OCI-LY1 (cell line): Measurements from ENCODE around the gene NXPH4.

Experiments
- H2AFZ ChIP-seq: fragments of 200-600 bp; sonication (generic), shearing (Covaris generic); 2 replicates; pipeline ENCODE4 v1.6.0; 2014; ENCODE audit warnings: antibody characterized with exemption, mild to moderate bottlenecking, low read length
- H3F3A ChIP-seq: fragments of 200-600 bp; sonication (generic), shearing (Covaris generic); 2 replicates; pipeline ENCODE4 v1.6.0; 2014; ENCODE audit warnings: mild to moderate bottlenecking, antibody characterized with exemption, low read length, moderate library complexity; ENCODE audit not compliant: insufficient read depth
- H3K27ac ChIP-seq: fragments of 200-600 bp; sonication (generic); 2 replicates; pipeline ENCODE4 v1.5.1; 2014; ENCODE audit warnings: low read length, mixed run types, mild to moderate bottlenecking, low read depth; ENCODE audit not compliant: poor library complexity, severe bottlenecking
- H3K27me3 ChIP-seq: fragments of 200-600 bp; sonication (generic); 2 replicates; pipeline ENCODE4 v1.6.0; 2014; ENCODE audit warnings: antibody characterized with exemption, mild to moderate bottlenecking, low read length, moderate library complexity; ENCODE audit not compliant: insufficient read depth
- H3K36me3 ChIP-seq: fragments of 200-600 bp; sonication (generic); 2 replicates; pipeline ENCODE4 v1.6.1; 2014; ENCODE audit warnings: mild to moderate bottlenecking, antibody characterized with exemption, low read length, moderate library complexity, mixed read lengths; ENCODE audit not compliant: insufficient read depth
- H3K4me1 ChIP-seq: fragments of 200-600 bp; sonication (generic); 2 replicates; pipeline ENCODE4 v1.5.1; 2014; ENCODE audit warnings: mild to moderate bottlenecking, low read length, moderate library complexity; ENCODE audit not compliant: insufficient read depth, severe bottlenecking
- H3K4me2 ChIP-seq: fragments of 200-600 bp; sonication (generic), shearing (Covaris generic); 2 replicates; pipeline ENCODE4 v1.6.1; 2014; ENCODE audit warnings: low read length
- H3K4me3 ChIP-seq: fragments of 200-600 bp; sonication (generic); 2 replicates; pipeline ENCODE4 v1.5.1; 2014; ENCODE audit warnings: low read length, low read depth, mild to moderate bottlenecking, mixed read lengths; ENCODE audit not compliant: poor library complexity, severe bottlenecking
- H3K79me2 ChIP-seq: fragments of 200-600 bp; shearing (Covaris generic); 2 replicates; pipeline ENCODE4 v1.6.1; 2016; ENCODE audit warnings: mixed run types, low read length, mixed read lengths; ENCODE audit not compliant: insufficient read depth
- H3K9ac ChIP-seq: fragments of 200-600 bp; sonication (generic), shearing (Covaris generic); 2 replicates; pipeline ENCODE4 v1.6.1; 2014; ENCODE audit warnings: mild to moderate bottlenecking, low read length, mixed read lengths
- H3K9me2 ChIP-seq: fragments of 200-600 bp; sonication (generic), shearing (Covaris generic); 2 replicates; pipeline ENCODE4 v1.6.1; 2014; ENCODE audit warnings: low read depth, mild to moderate bottlenecking, low read length, mixed read lengths
- H3K9me3 ChIP-seq: fragments of 200-600 bp; shearing (Covaris generic); 2 replicates; pipeline ENCODE4 v1.6.1; 2014; ENCODE audit warnings: low read length, mixed read lengths
- H4K20me1 ChIP-seq: fragments of 200-600 bp; sonication (generic), shearing (Covaris generic); 2 replicates; pipeline ENCODE4 v1.6.0; 2016; ENCODE audit warnings: mild to moderate bottlenecking, low read length; ENCODE audit not compliant: insufficient read depth
- EZH2 ChIP-seq: fragments of 200-600 bp; sonication (generic), shearing (Covaris generic); IDR thresholded peaks from 2 replicates; pipeline ENCODE4 v1.8.0; 2017; ENCODE audit warnings: borderline replicate concordance, mixed run types, mild to moderate bottlenecking, antibody characterized with exemption, low read length, moderate library complexity, mixed read lengths
- TF ChIP-seq, protein P1 (sequence below): fragments of 200-600 bp; sonication (generic), shearing (Covaris generic); IDR thresholded peaks from 2 replicates; pipeline ENCODE4 v1.5.1; 2017; ENCODE audit warnings: mild to moderate bottlenecking, antibody characterized with exemption, low read length, moderate library complexity, mixed read lengths

Gene NXPH4

GRCh38 chr12:57258977-57259970 lies 42.7 kb downstream of the NXPH4 start:
- Histone ChIP-seq H3K79me2 (no peaks in the 10 kb centered on the region), H3K9me3 (no peaks in the 10 kb centered on the region), H3F3A (no peaks in the 10 kb centered on the region), H3K4me3 (no peak overlapping the region), H3K4me1 (peaks cover 4% of the 10 kb centered on the region), H2AFZ (no peak overlapping the region), H3K4me2 (no peak overlapping the region), H3K36me3 (peaks cover 49% of the 10 kb centered on the region), H3K27me3 (no peaks in the 10 kb centered on the region), H3K27ac (no peak overlapping the region), H3K9me2 (no peaks in the 10 kb centered on the region), H3K9ac (no peak overlapping the region), H4K20me1 (no peaks in the 10 kb centered on the region)
- TF ChIP-seq, protein P1, sequence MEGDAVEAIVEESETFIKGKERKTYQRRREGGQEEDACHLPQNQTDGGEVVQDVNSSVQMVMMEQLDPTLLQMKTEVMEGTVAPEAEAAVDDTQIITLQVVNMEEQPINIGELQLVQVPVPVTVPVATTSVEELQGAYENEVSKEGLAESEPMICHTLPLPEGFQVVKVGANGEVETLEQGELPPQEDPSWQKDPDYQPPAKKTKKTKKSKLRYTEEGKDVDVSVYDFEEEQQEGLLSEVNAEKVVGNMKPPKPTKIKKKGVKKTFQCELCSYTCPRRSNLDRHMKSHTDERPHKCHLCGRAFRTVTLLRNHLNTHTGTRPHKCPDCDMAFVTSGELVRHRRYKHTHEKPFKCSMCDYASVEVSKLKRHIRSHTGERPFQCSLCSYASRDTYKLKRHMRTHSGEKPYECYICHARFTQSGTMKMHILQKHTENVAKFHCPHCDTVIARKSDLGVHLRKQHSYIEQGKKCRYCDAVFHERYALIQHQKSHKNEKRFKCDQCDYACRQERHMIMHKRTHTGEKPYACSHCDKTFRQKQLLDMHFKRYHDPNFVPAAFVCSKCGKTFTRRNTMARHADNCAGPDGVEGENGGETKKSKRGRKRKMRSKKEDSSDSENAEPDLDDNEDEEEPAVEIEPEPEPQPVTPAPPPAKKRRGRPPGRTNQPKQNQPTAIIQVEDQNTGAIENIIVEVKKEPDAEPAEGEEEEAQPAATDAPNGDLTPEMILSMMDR: no peak
- TF ChIP-seq EZH2: no peak

DNA sequence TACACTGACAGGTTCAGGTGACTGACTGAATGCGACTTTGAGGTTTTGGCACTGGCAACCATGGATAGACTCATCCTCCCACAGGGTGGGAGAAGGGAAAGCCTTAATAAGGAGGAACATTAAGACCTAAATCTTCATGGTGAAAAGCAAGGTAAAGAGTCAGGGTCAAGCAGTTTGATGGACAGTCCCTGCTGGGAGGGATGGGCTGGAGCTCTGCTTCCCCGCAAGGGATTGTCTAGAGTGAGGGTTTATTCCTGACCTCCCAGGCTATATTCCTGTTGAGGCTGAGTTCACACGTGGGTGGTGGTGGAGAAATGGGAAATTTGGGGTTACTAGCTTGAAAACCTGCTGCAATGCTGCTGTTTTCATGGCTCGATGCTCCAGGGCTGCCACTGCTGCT lies 43.8 kb downstream of the NXPH4 start:
- H3K9ac ChIP-seq: no peak overlapping the region

GRCh38 chr12:57261428-57261865 lies 44.9 kb downstream of the NXPH4 start:
- no peak overlapping the region for H3K9ac ChIP-seq
- H3K36me3 ChIP-seq: peaks cover 43% of the 10 kb centered on the region
- H3K79me2 ChIP-seq: no peaks in the 10 kb centered on the region
- H3K9me2 ChIP-seq: no peaks in the 10 kb centered on the region
- H3K4me3 ChIP-seq: no peak overlapping the region
- H3K9me3 ChIP-seq: no peaks in the 10 kb centered on the region
- H4K20me1 ChIP-seq: no peaks in the 10 kb centered on the region
- no peak overlapping the region for H2AFZ ChIP-seq
- TF ChIP-seq EZH2: no peak
- TF ChIP-seq, protein P1: no peak
- peaks cover 4% of the 10 kb centered on the region for H3K4me1 ChIP-seq
- H3K27ac ChIP-seq: no peak overlapping the region
- no peaks in the 10 kb centered on the region for H3K27me3 ChIP-seq
- H3F3A ChIP-seq: no peaks in the 10 kb centered on the region
- no peak overlapping the region for H3K4me2 ChIP-seq

More for the DNA sequence above, 43.8 kb downstream of the NXPH4 start:
- Histone ChIP-seq H3K4me1 (peaks cover 4% of the 10 kb centered on the region), H2AFZ (no peak overlapping the region), H3F3A (no peaks in the 10 kb centered on the region), H3K4me3 (no peak overlapping the region), H3K27me3 (no peaks in the 10 kb centered on the region), H3K9me2 (no peaks in the 10 kb centered on the region), H3K79me2 (no peaks in the 10 kb centered on the region), H3K27ac (no peak overlapping the region), H3K36me3 (peaks cover 50% of the 10 kb centered on the region), H4K20me1 (no peaks in the 10 kb centered on the region), H3K9me3 (no peaks in the 10 kb centered on the region), H3K4me2 (no peak overlapping the region)
- TF ChIP-seq, protein P1: no peak
- TF ChIP-seq EZH2: no peak
